Upper lobe of left lung (tissue), 6 donors: ENCODE data around the gene TELO2. TPM values are rescaled to one million over a fixed set of nuclear protein-coding genes. Genes with fewer than 3 reads are reported as not detected.

Source experiments
- ATAC-seq, 2 donors: fragments of 200-7000 bp; cut with Tn5 transposase; one replicate each; pipeline ENCODE4 v1.9.1; 2022; ENCODE audit warnings: mild to moderate bottlenecking in 2 of 2, moderate library complexity in 2 of 2; ENCODE audit not compliant: low FRiP score in 2 of 2
- DNase-seq, 2 donors: peaks; one replicate each; pipeline ENCODE4 v3.0.0-alpha.2; 2019 to 2020
- H3K27ac ChIP-seq, 4 donors: fragments of 200-600 bp; sonication (generic); one replicate each; pipeline ENCODE4 v1.5.1; 2016 to 2019
- H3K27me3 ChIP-seq, 4 donors: fragments of 200-600 bp; sonication (generic); one replicate each; pipeline ENCODE4 v1.5.1; 2017 to 2019
- H3K36me3 ChIP-seq, 4 donors: fragments of 200-600 bp; sonication (generic); one replicate each; pipeline ENCODE4 v1.5.1; 2016 to 2019
- H3K4me1 ChIP-seq, 4 donors: fragments of 200-600 bp; sonication (generic); one replicate each; pipeline ENCODE4 v1.5.1; 2018 to 2019
- H3K4me3 ChIP-seq, 4 donors: fragments of 200-600 bp; sonication (generic); one replicate each; pipeline ENCODE4 v1.5.1; 2017 to 2019; ENCODE audit warnings: mild to moderate bottlenecking in 2 of 4, moderate library complexity in 1 of 4
- H3K9me3 ChIP-seq, 4 donors: fragments of 200-600 bp; sonication (generic); one replicate each; pipeline ENCODE4 v1.5.1; 2018 to 2019
- EP300 ChIP-seq, 4 donors: sonication (generic); formaldehyde crosslinking; IDR thresholded peaks; one replicate each; pipeline ENCODE4 v1.5.1; 2017; ENCODE audit warnings: antibody characterized with exemption in 4 of 4, control low read depth in 2 of 4
- POLR2A ChIP-seq, 4 donors: fragments of 450-650 bp; IDR thresholded peaks; one replicate each; pipeline ENCODE4 v1.5.1; 2016 to 2017; ENCODE audit warnings: antibody characterized with exemption in 4 of 4, mild to moderate bottlenecking in 2 of 4
- POLR2AphosphoS5 ChIP-seq, 2 donors: sonication (generic); formaldehyde crosslinking; IDR thresholded peaks; one replicate each; pipeline ENCODE4 v1.5.1; 2017; ENCODE audit warnings: antibody characterized with exemption in 2 of 2
- WGBS, 2 donors: methylation state at CpG; one replicate each; pipeline ENCODE4 v1.1.5; 2017 to 2018; 5-methylcytosine and 5-hydroxymethylcytosine counted together
- total RNA-seq, 6 donors: library from RNA; depleted of rRNA in 4 of 6; stranded (reverse); fragments of >200 nt in 4 of 6; gene quantifications; one replicate each; pipeline versions ENCODE4 v1.1.0 to v1.2.1, GENCODE V29; 2016 to 2021
- TF ChIP-seq, protein P1 (sequence below), 6 experiments: fragments of 450-650 bp in 4 of 6; fragments of 200-600 bp in 2 of 6; sonication (generic) in 2 of 6; IDR thresholded peaks; one replicate each; pipeline ENCODE4 v1.5.1; 2016 to 2019; ENCODE audit warnings: antibody characterized with exemption in 6 of 6
- donor health status: DM: no; HTN: no; CAD: no; lungs with moderate emphysema.
- donor health status: DM: no; HTN: yes; CAD: no; lungs with severe emphysema.

TELO2 gene
- total RNA-seq, 6 donors from 2014 or later = 13.8 to 130 (median 41.5) TPM

DNA sequence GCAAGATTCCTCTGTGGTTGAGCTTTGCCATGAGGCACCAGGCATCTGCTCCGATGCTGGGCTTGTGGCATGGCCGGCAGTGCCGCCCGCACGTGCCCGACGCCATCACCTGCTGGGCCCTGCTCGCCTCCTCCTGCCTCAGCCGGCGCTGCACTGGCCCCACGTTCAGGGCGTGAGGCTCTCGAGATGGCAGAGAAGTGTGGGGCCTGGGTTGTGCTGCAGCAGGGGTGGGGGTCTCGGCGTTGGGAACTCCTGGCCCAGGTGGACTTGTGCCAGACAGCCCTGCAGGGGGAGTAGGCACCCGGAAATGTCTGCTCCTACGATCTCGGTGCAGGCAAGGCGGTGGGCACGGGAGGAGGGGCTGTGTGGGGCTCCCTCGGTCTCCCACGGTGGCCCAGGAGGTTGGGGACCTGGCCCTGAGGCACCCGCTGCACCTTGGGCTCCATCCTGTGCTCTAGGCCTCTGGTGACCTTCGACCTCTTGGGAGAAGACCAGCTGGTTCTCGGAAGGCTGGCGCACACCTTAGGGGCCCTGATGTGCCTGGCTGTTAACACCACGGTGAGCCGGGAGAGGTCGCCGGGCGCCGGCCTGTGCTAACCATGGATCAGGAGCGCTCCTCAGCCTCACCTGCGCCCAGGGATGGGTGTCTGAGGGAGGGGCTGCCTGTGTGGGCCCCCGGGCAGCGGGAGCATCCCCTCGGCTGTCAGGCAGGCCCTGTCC, 13.5 kb downstream of the TELO2 start:
- 94 to 100% methylated on average over 1 to 30 of the region's 37 CpGs for WGBS, 2 donors
- H3K36me3 ChIP-seq = peaks cover 6 to 70% (median 36%) of the 10 kb centered on the region in 4 donors
- H3K4me3 ChIP-seq = no peak overlapping the region
- H3K4me1 ChIP-seq = peaks cover 24 to 34% (median 24%) of the 10 kb centered on the region in 4 donors
- DNase-seq = peak in 1 of 2 donors; percentile 82
- no peak for ATAC-seq
- no peak overlapping the region for H3K27ac ChIP-seq
- no peak for TF ChIP-seq POLR2A (IDR thresholded peaks at IDR 0.05)
- TF ChIP-seq POLR2AphosphoS5 (IDR thresholded peaks at IDR 0.05) = no peak
- TF ChIP-seq EP300 (IDR thresholded peaks at IDR 0.05) = no peak
- TF ChIP-seq, protein P1, sequence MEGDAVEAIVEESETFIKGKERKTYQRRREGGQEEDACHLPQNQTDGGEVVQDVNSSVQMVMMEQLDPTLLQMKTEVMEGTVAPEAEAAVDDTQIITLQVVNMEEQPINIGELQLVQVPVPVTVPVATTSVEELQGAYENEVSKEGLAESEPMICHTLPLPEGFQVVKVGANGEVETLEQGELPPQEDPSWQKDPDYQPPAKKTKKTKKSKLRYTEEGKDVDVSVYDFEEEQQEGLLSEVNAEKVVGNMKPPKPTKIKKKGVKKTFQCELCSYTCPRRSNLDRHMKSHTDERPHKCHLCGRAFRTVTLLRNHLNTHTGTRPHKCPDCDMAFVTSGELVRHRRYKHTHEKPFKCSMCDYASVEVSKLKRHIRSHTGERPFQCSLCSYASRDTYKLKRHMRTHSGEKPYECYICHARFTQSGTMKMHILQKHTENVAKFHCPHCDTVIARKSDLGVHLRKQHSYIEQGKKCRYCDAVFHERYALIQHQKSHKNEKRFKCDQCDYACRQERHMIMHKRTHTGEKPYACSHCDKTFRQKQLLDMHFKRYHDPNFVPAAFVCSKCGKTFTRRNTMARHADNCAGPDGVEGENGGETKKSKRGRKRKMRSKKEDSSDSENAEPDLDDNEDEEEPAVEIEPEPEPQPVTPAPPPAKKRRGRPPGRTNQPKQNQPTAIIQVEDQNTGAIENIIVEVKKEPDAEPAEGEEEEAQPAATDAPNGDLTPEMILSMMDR (IDR thresholded peaks at IDR 0.05) = no peak
- H3K9me3 ChIP-seq = no peaks in the 10 kb centered on the region
- no peaks in the 10 kb centered on the region for H3K27me3 ChIP-seq

DNA sequence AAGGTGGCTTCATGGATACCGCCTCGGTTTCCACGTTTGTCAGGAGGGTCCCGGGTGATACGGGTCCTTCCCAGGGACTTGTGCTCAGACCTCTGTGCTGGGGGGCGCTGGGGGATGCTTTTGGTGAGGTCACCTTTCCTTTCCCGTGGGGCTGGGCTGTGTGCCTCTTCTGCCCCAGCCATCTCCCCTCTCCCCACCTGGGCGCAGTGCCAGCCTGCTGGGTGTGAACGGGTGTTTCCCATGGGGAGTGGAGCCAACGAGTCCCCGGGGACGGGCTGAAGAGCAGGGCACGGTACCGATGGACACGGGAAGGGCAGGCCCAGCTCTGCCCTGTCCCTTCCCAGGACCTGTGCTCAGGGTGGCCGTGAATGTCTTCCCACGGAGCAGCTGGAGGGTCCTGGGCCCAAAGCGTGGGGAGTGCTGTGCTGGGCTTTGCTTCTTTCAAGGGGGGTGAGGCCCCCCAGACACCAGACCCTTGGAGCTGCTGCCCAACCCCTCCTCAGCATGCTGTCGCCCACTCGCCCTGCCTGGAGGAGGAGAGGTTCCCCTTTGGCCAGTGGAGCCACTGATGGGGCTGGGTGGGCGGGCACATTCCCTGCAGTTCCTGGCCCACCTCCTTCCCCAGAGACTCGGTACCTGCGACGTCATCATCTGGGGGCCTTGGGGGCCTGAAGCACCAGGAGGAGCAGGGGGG, 15.5 kb downstream of the TELO2 start:
- Histone ChIP-seq H3K27ac (peak overlapping the region; percentile 22 to 88 (median 74)), H3K27me3 (no peaks in the 10 kb centered on the region), H3K4me3 (no peak overlapping the region), H3K36me3 (peaks cover 0 to 52% (median 18%) of the 10 kb centered on the region in 4 donors), H3K9me3 (no peaks in the 10 kb centered on the region), H3K4me1 (peaks cover 24 to 52% (median 27%) of the 10 kb centered on the region in 4 donors)
- 86% methylated on average over 21 of the region's 24 CpGs; no CpG with 5 or more reads in 1 of the 2 donors for WGBS, 2 donors
- peak in 1 of 2 donors; percentile 66 for DNase-seq
- ATAC-seq = no peak
- TF ChIP-seq POLR2A (IDR thresholded peaks at IDR 0.05) = no peak
- TF ChIP-seq, protein P1 (IDR thresholded peaks at IDR 0.05) = no peak
- no peak for TF ChIP-seq EP300 (IDR thresholded peaks at IDR 0.05)
- no peak for TF ChIP-seq POLR2AphosphoS5 (IDR thresholded peaks at IDR 0.05)

DNA sequence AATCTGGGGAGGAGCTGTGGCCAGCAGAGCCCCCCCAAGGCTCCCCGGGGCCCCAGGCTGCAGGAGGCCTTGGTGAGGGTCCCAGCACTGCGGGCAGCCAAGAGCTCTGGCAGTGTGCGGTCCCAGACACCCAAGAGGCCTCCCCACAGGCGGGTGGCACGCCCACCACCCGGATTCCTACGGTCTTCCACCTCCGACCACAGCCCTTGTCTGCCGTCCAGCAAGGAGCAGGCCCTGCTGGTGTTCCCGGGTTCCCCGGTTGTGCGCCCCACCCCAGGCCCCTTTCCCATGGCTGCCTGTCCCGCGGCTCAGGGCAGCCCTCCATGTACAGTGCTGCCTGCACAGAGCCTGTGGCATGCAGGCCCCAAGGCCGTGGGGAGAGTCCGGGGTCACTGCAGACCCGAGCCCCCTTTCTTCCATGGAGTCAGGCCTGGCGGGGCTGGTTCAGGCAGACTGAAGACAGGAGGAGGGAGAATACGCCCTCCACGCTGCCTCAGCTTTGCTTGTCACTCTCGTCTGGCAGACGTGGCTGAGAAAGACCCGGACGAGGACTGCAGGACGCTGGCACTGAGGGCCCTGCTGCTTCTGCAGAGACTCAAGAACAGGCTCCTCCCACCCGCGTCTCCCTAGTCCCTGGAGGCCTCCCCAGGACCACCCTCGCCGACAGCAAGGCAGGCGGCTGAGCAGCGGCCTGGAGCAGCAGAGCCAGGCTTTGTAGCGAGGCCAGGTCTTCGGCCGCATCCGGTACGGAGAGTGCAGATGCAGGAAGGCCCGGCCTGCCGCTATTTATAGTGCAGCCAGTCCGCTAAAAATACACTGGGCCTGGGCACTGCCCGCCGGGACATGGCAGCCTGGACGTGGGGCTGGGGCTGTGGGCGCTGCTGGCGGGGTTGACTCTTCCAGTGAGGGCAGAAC, 16.4 kb downstream of the TELO2 start:
- Histone ChIP-seq H3K9me3 (peaks cover 0 to 6% (median 3%) of the 10 kb centered on the region in 4 donors), H3K4me3 (peak overlapping the region in 1 of 4 donors; percentile 12), H3K27me3 (no peaks in the 10 kb centered on the region), H3K36me3 (peaks cover 0 to 52% (median 18%) of the 10 kb centered on the region in 4 donors), H3K27ac (peak overlapping the region; percentile 66 to 88 (median 82)), H3K4me1 (peaks cover 24 to 52% (median 27%) of the 10 kb centered on the region in 4 donors)
- DNase-seq (peak; percentile 43 to 73), ATAC-seq (no peak)
- TF ChIP-seq, protein P1 (IDR thresholded peaks at IDR 0.05) = no peak
- TF ChIP-seq POLR2A (IDR thresholded peaks at IDR 0.05) = peak in 1 of 4 donors; percentile 16
- peak in 1 of 4 donors; percentile 3 for TF ChIP-seq EP300 (IDR thresholded peaks at IDR 0.05)
- peak; percentile 16 to 80 for TF ChIP-seq POLR2AphosphoS5 (IDR thresholded peaks at IDR 0.05)
- 65% methylated on average over 20 of the region's 44 CpGs; no CpG with 5 or more reads in 1 of the 2 donors for WGBS, 2 donors

DNA sequence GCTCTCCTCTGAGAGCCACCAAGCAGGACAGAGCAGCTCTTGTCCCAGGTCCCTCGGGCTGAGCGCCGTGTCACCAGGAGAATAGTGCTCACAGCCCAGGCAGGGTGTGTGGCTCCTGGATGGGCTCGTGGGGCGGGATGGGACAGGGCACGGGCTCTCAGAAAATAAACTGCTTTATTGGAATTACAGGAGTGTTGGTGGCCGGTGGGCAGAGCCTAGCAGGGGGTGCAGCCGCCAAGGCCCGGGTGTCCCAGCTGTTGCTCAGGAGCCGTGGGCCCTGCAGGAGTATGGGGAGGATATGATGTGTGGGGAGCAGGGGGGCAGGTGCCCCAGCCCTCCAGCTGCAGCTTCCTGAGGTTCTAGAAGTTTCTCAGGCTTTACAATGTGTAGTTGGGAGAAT, 17.1 kb downstream of the TELO2 start:
- H3K27ac ChIP-seq = peak overlapping the region; percentile 66 to 88 (median 82)

More for the DNA sequence above, 17.1 kb downstream of the TELO2 start:
- WGBS, 2 donors = 78 to 80% methylated on average over 1 to 10 of the region's 10 CpGs
- no peak for DNase-seq
- peaks cover 0 to 52% (median 18%) of the 10 kb centered on the region in 4 donors for H3K36me3 ChIP-seq
- peaks cover 24 to 52% (median 27%) of the 10 kb centered on the region in 4 donors for H3K4me1 ChIP-seq
- no peak for ATAC-seq
- H3K9me3 ChIP-seq = peaks cover 0 to 6% (median 3%) of the 10 kb centered on the region in 4 donors
- H3K4me3 ChIP-seq = no peak overlapping the region
- TF ChIP-seq EP300 (IDR thresholded peaks at IDR 0.05) = no peak
- TF ChIP-seq POLR2AphosphoS5 (IDR thresholded peaks at IDR 0.05) = no peak
- no peak for TF ChIP-seq POLR2A (IDR thresholded peaks at IDR 0.05)
- TF ChIP-seq, protein P1 (IDR thresholded peaks at IDR 0.05) = no peak
- H3K27me3 ChIP-seq = no peaks in the 10 kb centered on the region
